Measurements from ENCODE around the gene GPR150. TPM values are rescaled to one million over a fixed set of nuclear protein-coding genes. Genes with fewer than 3 reads are reported as not detected.

Gene GPR150
- polyA plus RNA-seq, 1 of the 3 experiments (the other 2 are of a cell fraction) = 0.07 TPM

DNA sequence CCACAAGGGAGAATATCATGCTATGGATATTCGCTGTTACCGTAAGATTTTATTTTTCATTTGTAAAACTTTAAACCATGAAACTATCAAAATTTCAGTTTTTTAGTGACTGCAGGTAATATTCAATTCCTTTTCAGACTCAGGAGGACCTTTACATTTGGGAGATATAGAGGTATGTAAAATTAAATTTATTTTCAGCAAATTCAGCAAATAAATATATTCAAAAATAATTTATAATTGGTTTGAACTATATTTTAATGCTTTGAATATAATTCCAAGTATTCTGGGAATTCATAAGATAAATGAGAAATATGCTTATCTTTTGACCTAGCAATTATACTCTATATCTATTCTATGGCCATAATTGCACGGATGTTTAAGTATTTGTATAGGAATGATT is 34.3 kb downstream of the GPR150 start:
- no peaks in the 10 kb centered on the region for H3K79me2 ChIP-seq (ENCODE audit: insufficient read depth)
- CTCF ChIA-PET = interaction anchor here (1.9 to 2.0 kb wide), 2 partner anchors 10 kb away, joined by 7 to 14 read pairs; no protein-coding TSS in a partner anchor
- H3K4me1 ChIP-seq (ENCODE audit: control insufficient read depth in 1 of 2, insufficient read depth in 2 of 2, low read depth in 1 of 2, low read length in 1 of 2) = no peaks in the 10 kb centered on the region; a peak in 1 of 4 replicates
- no peak overlapping the region for H3K9ac ChIP-seq
- no peaks in the 10 kb centered on the region for H3K36me3 ChIP-seq (replicated peaks in 1 of 2; ENCODE audit: control insufficient read depth in 1 of 2, insufficient read depth in 2 of 2, low read length in 1 of 2)
- no peaks in the 10 kb centered on the region for H3K9me3 ChIP-seq
- TF ChIP-seq, protein P1, sequence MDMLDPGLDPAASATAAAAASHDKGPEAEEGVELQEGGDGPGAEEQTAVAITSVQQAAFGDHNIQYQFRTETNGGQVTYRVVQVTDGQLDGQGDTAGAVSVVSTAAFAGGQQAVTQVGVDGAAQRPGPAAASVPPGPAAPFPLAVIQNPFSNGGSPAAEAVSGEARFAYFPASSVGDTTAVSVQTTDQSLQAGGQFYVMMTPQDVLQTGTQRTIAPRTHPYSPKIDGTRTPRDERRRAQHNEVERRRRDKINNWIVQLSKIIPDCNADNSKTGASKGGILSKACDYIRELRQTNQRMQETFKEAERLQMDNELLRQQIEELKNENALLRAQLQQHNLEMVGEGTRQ (IDR thresholded peaks at IDR 0.05; ENCODE audit: borderline replicate concordance, low read depth, low read length) = no peak
- no peak for TF ChIP-seq CHD2 (IDR thresholded peaks at IDR 0.05; ENCODE audit: low read length, partially characterized antibody)
- 97% methylated on average over 3 of the region's 3 CpGs for WGBS (ENCODE audit: low lambda C conversion rate)
- H4K20me1 ChIP-seq (ENCODE audit: insufficient read depth) = no peaks in the 10 kb centered on the region
- no peaks in the 10 kb centered on the region for H3K27me3 ChIP-seq (ENCODE audit: insufficient read depth)
- no peak overlapping the region for H3K4me3 ChIP-seq (ENCODE audit: low read depth in 2 of 2, low read length in 1 of 2)
- no peak overlapping the region for H2AFZ ChIP-seq (ENCODE audit: low read depth)
- no peaks in the 10 kb centered on the region for H3F3A ChIP-seq (replicated peaks; ENCODE audit: insufficient read depth)
- POLR2A ChIA-PET = no interaction called here
- no peaks in the 10 kb centered on the region for H3K9me2 ChIP-seq
- H3K4me2 ChIP-seq = no peak overlapping the region
- no peak for DNase-seq
- H3K27ac ChIP-seq (ENCODE audit: low read depth in 2 of 2, low read length in 1 of 2) = no peak overlapping the region

DNA sequence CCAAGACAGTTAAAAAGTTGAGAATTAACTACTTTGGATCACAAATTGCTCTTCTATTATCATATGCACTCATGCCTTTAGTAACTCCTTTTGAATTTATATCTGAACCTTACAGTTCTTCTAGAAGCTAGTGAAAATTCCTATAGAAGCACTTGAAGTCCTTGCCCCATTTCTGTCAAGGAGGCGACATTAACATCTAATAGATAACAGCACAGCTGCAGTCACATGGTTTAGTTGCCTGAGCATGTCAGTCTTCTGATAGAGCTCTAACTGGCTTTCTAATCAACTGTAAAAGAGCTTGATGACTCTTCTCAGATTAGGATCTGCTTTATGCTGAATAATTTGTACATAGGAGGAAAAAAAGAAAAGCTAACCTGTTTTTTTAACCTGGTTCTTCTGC is 35.7 kb downstream of the GPR150 start:
- Histone ChIP-seq H3K9ac (no peak overlapping the region), H3K4me3 (ENCODE audit: low read depth in 2 of 2, low read length in 1 of 2) (no peak overlapping the region), H3K9me3 (no peaks in the 10 kb centered on the region), H3K9me2 (no peaks in the 10 kb centered on the region), H3K27ac (ENCODE audit: low read depth in 2 of 2, low read length in 1 of 2) (no peak overlapping the region), H2AFZ (ENCODE audit: low read depth) (no peak overlapping the region), H3K79me2 (ENCODE audit: insufficient read depth) (no peaks in the 10 kb centered on the region), H3K4me1 (ENCODE audit: control insufficient read depth in 1 of 2, insufficient read depth in 2 of 2, low read depth in 1 of 2, low read length in 1 of 2) (no peaks in the 10 kb centered on the region; a peak in 1 of 4 replicates), H3K36me3 (replicated peaks in 1 of 2; ENCODE audit: control insufficient read depth in 1 of 2, insufficient read depth in 2 of 2, low read length in 1 of 2) (no peaks in the 10 kb centered on the region), H3K4me2 (no peak overlapping the region), H3K27me3 (ENCODE audit: insufficient read depth) (no peaks in the 10 kb centered on the region), H3F3A (replicated peaks; ENCODE audit: insufficient read depth) (no peaks in the 10 kb centered on the region), H4K20me1 (ENCODE audit: insufficient read depth) (no peaks in the 10 kb centered on the region)
- no peak for TF ChIP-seq USF1 (IDR thresholded peaks at IDR 0.05; ENCODE audit: borderline replicate concordance, low read depth)
- TF ChIP-seq EP300 (IDR thresholded peaks at IDR 0.05; ENCODE audit: borderline replicate concordance in 1 of 2, low read depth in 1 of 2, low read length in 1 of 2) = no peak
- no peak for TF ChIP-seq GATA2 (CRISPR knock-in tag; IDR thresholded peaks at IDR 0.05)
- TF ChIP-seq FOXM1 (IDR thresholded peaks at IDR 0.05; ENCODE audit: low read depth) = no peak
- TF ChIP-seq POLR2AphosphoS5 (IDR thresholded peaks at IDR 0.05; ENCODE audit: low read depth, low read length) = no peak
- no peak for TF ChIP-seq SIN3A (IDR thresholded peaks at IDR 0.05; ENCODE audit: borderline replicate concordance, low read depth, low read length)
- no peak for TF ChIP-seq IRF3 (IDR thresholded peaks at IDR 0.05; ENCODE audit: low read depth, low read length)
- TF ChIP-seq FOXJ3 (CRISPR knock-in tag; IDR thresholded peaks at IDR 0.05) = no peak
- no peak for TF ChIP-seq FOSL2 (IDR thresholded peaks at IDR 0.05; ENCODE audit: borderline replicate concordance, low read depth)
- TF ChIP-seq, protein P2, sequence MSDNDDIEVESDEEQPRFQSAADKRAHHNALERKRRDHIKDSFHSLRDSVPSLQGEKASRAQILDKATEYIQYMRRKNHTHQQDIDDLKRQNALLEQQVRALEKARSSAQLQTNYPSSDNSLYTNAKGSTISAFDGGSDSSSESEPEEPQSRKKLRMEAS (IDR thresholded peaks at IDR 0.05; ENCODE audit: low read depth) = no peak
- TF ChIP-seq CHD2 (IDR thresholded peaks at IDR 0.05; ENCODE audit: low read length, partially characterized antibody) = no peak
- DNase-seq = no peak
- 68% methylated on average over 1 of the region's 1 CpG for WGBS (ENCODE audit: low lambda C conversion rate)
- ChIA-PET CTCF (interaction anchor here (1.3 to 2.2 kb wide), 3 partner anchors 9 to 126 kb away, joined by 3 to 14 read pairs (median 8); no protein-coding TSS in a partner anchor), POLR2A (no interaction called here)
